Stimulated activated CD8-positive, alpha-beta memory T cell treated with anti-CD3 and anti-CD28 coated beads, Interleukin-12 subunit alpha, Interleukin-12 subunit beta, amount 100 ng/mL, for 4 hours (primary cell): ENCODE measurements around the gene TRIM66.

Experiments used
- DNase-seq: peaks from one replicate; pipeline ENCODE4 v3.0.0-alpha.2; 2020; ENCODE audit warnings: low read depth

The TRIM66 gene

DNA sequence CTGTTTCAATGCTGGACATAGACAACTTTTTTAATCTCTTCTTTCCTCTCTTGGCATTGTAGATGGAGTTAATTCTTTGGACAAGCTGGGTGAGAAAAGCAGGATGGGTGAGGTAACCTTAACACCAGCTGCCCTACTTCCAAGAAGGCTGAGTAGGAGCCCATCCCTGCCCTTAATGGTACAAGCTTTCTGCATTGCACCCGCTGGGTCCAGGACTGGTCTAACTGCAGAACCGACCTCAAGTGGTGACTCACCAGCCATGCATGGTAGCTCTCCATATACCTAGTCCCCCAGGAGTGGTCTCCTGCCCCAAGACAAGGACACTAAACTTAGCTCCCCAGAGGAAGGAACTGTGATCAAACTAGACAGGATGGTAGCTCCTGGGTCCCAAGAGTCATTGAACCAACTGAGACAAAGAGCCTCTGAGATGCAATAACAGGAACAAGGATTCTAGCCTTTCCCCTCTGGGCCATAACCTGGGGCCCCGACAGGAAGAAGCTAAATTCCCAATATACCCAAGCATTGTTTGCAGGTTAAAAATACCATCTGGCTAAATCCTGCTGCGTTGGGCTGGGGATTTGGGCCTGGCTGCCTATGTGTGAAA is 32.3 kb upstream of the TRIM66 start:
- DNase-seq: no peak

DNA sequence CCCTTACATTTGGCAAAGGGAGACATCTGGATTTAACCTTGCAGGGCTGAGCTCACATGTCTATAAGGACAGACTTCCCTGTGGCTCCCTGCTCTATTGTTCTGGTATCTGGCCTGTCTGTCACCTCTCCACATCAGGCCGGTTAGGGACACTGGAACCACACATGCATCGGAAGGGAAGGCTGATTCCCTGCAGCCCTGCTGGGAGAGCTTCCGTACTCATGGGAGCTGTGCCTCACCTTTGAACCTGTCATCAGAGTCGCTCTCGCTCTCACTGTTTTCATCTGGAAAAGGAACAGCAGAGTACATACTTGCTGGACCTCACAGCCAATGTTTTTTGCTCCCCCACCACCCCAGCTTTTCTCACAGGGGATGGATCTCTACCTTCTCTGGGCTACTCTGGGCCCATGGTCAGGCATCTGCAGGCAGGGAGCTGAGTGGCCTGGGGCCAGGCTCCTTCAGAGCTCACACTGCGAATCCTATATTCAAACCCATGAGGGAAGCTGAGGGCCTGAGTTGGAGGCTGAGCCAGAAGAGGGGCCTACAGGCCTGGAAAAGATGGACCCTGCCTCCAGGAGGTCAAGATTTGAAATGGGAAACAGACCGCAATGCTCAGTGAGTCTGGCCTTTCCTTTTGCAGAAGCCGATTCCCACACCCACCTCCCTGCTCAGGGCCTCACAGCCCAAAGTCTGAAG is 31.4 kb upstream of the TRIM66 start:
- DNase-seq: no peak

DNA sequence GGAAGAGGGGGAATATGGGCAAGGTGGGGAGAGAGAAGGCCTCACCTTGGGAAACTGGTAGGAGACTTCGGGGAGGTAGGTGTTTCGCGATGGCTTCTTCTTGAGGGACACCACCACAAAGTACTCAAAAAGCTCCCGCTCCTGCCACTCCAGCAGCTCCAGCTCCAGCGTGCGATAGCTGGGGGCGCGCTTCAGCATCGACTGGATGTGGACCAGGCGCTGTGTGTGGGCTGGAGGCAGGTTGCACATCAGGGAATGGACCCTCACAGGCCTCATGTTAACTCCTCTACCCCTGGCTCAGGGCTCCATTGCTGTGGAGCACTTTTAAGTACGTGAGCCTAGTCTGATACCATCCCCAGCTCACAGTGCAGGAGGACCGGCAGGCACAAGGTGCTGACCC is 30.0 kb upstream of the TRIM66 start:
- DNase-seq: no peak

DNA sequence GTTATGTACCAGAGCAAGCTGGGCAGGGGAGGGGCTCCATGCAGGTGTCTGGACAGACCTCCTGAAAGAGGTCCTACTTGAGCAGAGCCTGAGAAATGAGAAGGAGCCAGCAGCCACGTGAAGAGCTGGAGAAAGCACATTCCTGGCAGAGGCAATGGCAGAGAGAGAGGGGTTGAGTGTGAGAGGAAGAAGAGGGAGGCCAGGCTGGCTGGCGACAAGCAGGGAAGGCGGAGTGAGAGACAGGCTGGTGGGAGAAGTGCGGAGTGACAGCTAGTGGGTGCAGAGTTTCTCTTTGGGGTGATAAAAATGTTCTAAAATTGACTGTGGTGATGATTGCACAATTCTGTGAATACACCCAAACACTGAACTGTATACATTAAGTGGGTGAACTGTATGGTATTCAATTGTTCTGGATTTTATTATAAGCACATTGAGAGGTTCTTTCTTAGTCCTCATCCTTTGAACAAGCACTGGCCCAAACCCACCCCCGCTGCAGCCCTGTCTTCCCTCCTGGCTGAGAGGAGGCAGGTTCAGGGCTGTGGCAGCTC is 29.5 kb upstream of the TRIM66 start:
- DNase-seq: no peak

DNA sequence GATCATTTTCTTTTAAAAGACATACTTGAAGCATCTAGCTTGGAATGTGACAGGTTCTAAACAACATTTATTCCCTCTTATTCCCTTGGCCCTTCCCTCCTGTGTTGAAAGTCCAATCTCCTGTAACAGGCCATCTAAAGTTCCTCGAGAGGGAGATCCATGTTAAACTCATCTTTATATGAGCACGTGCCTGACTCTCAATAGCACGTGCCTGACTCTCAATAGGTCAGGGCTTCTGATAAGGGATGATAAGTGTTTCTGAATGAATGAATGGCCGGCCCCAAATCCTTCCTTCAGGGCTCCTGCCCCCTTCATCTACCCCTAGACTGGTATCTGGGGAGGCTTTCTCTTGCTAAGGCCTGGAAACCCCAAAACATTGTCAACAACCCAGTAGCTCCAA is 27.3 kb upstream of the TRIM66 start:
- no peak for DNase-seq

DNA sequence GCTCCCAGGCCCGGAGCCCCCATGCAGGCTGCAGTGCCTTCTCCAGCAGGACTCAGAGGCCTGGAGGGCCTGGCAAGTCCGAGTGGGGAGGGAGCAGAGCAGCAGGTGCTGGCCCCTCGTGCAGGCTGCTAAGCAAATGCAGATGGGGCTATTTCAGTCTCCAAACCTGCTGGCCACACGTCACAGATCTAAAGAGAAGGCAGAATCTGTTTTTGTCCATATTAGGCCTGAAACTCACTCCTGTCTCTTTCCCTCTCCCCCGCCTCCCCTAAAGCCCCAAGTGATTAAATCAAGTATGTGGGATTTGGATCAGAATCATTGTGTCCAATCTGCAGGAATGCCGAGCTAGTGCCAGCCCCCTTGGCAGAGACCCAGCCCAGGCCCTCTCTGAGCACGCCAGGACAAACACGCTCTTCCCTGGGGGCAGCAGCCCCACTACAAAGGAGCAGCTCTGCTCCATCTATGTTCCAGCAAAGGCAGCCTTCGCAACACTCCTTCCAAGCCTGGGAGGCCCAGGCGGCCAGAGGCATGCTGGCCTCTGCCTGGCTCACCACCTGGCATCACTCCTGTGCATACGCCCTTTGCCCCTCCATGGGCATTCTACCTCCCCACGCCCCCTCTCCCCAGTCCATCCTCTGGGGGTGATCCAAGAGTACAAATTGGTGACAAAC is 26.7 kb upstream of the TRIM66 start:
- DNase-seq: no peak

DNA sequence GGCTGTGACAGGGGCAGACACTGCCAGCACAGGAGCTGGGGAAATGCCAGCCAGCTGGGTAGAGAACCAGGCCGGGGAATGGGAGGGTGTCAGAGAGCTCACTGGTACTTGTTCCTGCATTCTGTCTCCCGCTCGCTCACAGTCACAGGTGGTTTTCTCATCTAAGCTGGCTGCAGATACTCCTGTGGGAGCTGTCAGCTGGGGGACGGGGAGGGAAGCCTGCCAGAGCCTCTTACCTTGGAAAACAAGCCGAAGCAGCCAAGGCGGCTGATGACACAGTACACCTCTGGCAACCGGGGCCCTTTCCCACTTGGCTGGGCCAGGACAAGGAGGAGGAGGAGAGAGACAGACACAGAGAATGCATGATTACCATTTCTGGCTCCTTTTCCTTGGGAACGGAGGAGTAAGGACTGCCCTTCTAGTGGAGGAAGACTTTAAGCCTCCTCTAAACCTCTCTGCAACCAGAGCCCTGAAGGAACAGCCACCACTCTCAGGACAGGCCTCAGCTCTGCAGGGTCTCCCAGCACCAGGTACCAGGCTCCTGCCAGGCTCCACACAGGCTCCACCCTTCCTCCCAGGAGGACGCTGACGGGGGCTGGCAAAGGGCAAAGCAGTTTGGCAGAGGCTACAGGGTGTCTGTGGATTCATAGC is 25.2 kb upstream of the TRIM66 start:
- DNase-seq: no peak

DNA sequence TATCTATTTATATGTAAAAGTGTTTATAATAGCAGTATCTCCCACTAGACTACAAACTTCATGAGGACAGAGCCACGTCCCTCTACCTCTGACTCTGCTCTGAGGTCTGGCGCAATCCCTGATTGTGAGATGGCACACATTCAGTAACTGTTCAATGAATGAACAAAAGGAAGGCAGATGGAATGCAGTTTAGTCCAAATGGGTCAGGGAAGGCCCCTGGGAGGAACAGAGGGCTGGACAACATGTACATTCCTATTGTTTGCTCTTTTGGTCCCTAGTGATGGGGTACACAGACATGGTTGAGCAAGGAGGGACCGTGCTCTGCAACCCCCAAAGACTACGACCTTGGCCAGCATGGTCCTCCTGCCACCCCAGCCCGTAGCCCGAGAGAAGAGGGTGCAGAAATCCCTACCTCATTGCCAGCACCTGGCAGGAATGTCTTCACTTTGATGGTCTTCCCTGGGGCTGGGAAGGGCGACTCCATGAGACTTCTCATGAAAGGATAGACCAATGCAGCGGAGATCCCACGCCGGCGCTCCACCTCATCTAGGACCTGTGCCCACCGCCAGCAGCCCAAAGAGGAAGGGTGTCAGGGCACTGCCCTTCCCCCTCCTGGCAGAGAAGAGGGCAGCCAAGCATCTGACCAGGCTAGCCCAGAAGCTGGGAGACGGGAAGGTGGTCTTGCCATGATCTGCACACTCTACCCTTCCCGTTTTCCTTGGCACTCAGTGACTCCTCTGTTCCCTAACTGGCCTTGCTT is 24.4 kb upstream of the TRIM66 start:
- DNase-seq: no peak

DNA sequence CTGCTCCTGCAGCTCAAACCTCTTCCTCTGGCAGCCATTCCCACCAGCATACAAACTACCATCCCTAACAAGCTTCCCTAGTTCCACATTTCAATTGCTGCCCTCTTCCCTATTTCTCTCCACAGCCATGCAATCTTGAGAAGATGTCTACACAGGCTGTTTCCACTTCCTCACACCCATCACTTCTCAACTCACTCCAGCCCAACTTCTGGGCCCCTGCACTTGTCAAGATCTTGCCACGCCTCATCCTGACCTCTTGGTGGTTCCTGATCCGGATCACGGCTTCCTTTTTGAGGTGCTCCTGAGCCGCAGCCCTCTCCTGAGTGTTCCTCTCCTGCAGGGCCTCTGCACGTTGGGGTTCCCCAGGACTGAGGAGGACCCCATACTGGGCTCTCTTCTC is 22.7 kb upstream of the TRIM66 start:
- DNase-seq: no peak

DNA sequence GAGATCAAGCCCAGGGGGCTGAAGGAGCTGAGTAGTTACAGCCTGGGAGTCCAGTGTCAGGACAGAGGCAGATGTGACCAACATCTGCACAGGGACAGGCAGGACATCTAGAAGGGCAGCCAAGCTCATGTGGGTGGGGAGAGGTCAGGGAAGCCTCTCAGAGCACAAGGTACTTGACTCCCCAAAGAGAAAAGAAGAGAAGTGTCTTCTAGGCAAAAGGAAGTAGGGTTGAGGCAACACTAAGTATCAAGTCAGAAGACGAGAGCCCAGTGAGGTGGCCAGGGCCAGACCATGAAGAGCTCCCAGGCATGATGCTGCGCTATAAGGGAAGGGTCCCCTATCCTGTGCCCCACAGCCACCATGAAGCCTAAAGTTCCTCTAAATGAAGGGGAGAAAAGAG is 21.7 kb upstream of the TRIM66 start:
- DNase-seq: no peak

DNA sequence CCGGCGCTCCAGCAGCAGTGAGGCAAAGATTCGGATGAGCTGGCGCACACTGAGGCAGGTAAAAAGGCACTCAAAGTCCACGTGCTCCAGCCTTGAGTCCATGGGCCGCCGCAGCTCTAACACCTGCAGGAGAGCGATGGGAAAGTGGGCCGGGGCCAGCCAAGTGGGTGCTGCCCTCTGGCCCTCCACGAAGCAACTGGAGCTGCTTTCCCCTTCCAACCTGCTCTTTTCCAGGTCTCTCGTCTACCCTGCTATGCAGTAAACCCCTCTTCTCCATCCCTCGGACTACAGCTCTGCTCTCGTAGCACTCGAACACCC is 20.1 kb upstream of the TRIM66 start:
- DNase-seq: no peak

DNA sequence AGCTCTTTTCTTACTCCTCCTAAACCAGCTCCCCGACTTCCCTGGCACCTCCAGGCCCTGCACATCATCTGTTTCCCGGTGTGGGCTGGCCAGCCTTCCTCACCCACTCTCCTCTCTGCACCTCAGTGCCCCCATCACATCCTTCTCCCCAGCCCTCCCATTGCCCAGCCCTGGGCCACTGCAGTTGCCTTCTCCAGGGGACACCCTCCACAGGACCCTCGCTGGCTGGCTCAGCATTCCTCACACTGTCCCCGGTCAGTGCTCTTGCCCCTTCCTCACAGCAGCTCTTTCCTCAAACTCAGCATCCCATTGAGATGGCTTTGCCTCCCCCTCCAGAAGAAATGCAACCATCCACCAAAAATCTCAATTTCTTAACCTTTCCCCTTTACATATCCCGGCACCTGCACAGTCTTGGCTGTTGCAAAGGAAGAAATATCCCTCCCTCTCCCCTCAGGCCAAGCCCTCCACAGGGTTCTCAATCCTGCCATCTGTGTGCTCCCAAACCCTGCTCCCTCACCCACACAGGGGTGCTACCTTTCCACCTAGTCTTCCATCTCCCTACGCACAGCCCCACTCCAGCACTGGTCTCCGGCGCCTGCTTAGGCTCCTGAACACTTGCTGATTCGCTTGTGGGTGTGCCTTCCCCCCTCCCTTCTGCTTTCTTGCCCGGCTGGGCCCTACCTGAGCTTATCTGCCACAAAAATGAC is 19.6 kb upstream of the TRIM66 start:
- no peak for DNase-seq

DNA sequence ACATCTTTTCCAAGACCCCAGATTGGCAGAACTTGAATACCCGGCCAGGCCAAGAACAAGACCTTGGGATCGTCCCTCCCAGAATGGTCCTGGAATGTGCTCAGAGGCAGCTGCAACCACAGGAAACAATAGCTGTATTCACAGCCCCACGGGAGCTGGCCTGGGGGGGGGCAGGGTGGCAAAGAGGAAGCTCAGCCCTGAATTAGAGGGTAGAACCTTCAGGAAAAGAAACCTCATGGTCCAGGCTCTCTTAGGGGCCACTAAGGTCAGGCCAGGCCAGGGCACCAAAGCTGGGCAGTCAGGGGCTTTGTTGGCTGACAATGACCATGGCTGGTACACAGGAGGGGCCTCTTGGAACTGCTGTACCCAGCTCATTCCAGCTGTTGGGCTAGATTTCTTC is 17.4 kb upstream of the TRIM66 start:
- no peak for DNase-seq

DNA sequence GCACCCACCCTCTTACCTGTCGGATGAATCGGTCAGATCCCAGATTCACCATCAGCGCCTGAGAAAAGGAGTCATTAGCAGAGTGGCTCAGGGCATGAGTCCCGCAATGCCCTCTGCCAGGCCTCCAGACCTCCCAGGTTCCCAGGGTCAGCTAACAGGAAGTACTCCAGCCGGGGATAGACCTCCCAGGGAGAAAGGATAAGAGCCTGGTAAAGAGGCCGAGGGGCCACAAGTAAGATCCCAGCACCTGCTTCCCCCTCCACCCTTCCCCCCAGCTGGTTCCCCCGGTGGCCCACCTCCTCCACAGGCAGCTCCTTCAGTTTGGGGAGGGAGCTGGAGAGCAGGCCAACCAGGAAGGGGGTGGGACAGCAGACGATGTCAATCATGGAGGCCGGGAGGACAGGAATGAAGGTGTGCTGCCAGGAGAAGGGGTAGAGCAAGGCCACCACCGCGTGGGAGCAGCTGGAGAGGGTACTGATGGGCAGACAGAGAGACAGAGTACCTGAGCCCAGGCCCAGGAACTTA is 16.5 kb upstream of the TRIM66 start:
- no peak for DNase-seq

DNA sequence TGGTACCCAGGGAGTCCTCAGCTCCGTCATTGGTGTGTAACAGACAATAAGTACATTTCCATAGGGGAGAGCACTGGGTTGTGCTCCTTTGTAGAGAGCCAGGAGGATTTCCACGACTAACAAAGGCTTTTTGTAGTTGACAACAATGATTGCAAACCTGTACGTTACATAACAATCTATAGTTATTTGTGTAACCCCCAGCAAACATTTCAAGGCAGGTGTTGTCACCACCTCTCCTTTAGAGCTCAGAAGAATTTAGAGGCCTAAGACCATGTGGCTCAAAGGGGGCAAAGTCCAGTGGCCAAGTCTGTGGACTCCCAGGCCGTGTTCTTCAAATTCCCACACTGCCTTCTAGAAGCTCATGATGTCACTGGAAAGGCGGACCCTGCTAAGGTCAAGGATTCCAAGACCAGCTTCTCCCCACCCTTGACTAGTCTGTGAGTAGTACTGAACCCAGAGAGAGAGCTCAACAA is 15.9 kb upstream of the TRIM66 start:
- no peak for DNase-seq

DNA sequence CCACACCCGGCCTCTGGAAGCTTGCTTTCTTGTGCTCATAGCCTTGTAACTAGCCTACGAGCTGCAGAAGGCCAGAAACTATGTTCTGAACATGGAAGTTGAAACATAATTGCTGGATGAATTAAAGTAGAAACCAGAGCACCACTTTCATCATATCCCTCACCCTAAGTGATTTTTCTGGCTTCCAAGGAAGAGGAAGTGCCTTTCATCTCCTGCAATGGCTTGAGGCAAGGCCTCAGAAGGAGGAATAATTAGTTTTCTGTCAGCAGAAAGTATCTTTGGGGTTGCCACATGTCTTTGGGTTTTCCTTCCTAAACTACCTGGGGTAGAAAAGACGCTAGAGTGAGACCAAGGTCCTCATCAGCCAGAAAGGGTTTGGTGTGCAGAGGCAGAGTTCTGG is 14.6 kb upstream of the TRIM66 start:
- DNase-seq: no peak

DNA sequence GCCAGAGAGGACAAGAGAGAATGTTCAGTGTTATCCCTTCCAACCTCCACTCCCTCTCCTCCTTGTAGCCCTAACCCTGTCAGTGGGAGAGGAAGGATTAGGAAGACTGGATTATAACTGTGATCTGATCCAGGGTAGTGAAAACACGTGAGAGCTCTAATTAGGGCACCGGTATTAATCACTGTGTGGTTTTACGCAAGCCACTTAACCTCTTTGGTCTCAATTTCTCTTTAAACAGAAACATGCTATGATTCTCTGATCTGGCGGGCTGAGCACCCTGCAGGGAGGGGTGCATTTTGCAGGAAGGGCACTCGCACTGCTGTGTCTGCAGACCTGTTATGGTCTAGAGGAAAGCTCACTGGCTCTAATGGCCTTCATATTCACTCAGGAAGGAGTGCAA is 11.7 kb upstream of the TRIM66 start:
- no peak for DNase-seq

DNA sequence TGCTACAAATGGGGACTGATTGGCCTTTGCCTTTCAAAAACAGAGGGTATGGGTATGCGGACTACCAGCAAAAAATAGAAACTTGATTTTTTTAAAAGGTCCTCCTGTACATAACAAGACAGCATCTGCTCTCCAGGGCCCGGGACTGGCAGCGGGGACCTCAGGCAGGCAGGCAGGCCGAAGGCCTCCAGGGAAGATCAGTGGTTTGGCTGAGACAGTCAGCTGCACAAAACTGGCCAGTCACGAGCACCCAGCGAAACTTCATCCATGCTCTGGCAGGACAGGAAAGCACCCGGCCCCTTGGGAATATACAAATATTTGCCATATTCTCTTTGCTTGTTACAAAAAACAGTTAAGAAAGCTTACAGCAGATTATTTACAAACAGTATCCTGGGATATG is 11.1 kb upstream of the TRIM66 start:
- no peak for DNase-seq

DNA sequence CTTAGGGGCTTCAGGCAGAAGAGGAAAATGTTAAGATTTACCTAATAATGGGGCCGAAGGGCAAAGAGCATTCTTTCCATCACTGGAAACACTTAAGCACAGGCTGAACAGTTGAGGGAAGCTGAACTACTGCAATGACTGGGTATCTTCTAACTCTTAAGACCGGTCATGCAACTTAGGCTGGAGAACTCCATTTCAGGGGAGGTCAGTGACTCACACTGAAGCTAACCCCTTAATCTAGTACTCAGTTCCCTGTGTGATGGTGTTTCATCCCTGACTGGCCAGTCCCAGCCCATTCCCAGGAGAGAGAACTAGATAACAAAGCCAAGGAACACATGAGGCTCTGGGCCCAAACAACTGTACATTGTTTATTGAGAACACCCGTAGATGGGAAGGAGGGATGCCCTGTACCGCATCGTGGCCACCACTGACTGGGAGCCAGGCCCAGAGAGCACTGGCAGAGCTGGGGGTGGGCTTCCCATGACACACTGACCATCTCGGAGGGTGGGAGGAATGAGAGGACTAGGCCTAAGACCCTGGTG is 10.6 kb upstream of the TRIM66 start:
- no peak for DNase-seq

DNA sequence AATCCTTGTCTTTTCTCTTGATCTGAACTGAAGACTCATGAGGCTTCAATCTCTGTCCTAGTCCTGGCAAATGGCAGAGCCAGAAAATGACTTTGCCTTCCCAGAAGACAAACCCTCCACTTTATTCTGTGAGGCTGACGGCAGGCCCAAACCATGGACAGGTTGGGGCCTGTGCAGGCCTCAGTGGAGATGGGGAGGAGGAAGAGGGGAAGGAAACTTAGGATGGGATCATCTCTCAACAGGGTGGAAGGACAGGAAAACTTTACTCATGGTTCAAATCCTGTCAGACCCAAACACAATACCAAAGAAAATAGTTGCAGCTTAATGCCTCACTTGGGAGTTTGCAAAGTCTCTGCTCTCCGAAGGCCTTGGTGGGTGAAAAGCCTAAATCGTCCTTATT is 10.0 kb upstream of the TRIM66 start:
- no peak for DNase-seq

DNA sequence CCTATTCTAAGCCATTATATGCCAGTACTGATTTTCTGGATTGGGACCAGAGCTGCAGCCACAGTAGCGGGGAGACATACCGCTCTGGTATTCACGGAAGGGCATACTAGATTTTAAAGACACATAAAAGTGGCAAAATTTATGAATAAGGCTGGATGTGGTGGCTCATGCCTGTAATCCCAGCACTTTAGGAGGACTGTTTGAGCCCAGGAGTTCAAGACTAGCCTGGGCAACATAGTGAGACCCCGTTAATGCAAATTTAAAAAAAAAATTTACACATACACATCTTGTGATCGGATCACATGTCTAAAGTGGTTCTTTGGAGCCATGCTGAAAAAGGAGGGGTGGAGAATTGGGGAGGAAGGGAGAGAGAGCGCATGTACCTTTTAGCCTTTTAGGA is 9.1 kb upstream of the TRIM66 start:
- no peak for DNase-seq
